HuH-7.5 (cell line): ENCODE measurements around the gene NOVA1.
A peak's percentile ranks its signal among the peaks of the same experiment; 100 is the strongest.

Experiments
- DNase-seq: peaks from one replicate; pipeline ENCODE4 v3.0.0; 2011; ENCODE audit warnings: low spot score

Gene NOVA1

GRCh38 chr14:26594148-26594547 lies 3.7 kb downstream of the NOVA1 start:
- no peak for DNase-seq

GRCh38 chr14:26593357-26593756 lies 4.5 kb downstream of the NOVA1 start:
- no peak for DNase-seq

- DNase-seq: no peak
Observed at GRCh38 chr14:26589925-26590324, 7.9 kb downstream of the NOVA1 start.

- DNase-seq: no peak
Observed at GRCh38 chr14:26577711-26578110, 20.1 kb downstream of the NOVA1 start.

DNA sequence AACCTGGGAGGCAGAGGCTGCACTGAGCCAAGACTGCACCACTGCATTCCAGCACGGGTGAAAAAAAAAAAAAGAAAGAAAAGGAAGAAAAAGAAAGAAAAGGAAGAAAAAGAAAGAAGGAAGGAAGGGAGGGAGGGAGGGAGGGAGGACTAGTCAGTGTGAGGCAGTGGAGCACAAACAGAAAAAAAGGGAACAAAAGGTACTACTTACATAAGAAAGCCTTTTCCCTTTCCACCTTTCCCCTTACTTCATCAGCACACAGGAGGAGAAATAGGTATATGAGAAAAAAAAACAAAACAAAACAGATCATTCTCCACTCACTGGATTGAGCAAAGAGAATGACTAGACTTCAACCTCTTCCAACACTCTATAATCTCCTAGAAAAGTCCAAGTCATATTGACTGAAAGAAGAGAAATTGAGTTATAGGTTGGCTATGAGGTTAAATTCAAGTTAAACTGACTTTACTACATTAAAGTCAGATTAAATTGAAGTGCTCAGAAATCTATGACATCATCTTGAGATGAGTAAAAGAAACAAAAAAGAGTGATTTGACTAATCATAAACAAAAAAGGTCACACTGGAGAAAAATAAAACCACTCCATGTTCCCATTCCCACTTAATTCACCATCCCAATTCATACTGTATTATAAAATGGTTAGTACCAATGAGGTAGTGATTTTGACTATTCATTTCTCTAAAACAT lies 43.6 kb downstream of the NOVA1 start:
- no peak for DNase-seq

DNA sequence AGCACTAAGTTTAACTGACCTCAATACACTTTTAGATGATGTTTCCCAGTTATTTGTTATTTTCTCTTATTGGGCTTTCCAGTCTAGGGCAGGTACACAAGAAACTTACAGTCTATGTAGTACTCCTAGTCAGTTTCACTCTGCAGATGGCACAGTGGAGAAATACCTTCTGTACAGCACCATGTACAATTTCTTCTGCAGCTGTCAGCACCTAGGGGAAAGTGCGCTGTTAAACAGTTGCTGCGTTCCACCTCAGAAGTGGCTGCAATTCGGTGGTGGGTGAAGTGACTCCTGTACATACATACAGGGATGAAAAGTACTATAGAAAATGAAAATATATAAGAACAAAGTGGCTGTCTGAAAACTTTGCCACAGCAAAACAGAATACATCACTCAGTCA lies 48.3 kb downstream of the NOVA1 start:
- no peak for DNase-seq

GRCh38 chr14:26548406-26548805 lies 49.4 kb downstream of the NOVA1 start:
- DNase-seq: no peak

- no peak for DNase-seq
Observed at GRCh38 chr14:26538176-26538575, 59.7 kb downstream of the NOVA1 start.

- peak; percentile 28 for DNase-seq
Observed at GRCh38 chr14:26531894-26532293, 65.9 kb downstream of the NOVA1 start.

GRCh38 chr14:26528415-26529182 lies 69.2 kb downstream of the NOVA1 start:
- no peak for DNase-seq

- DNase-seq: no peak
Observed at GRCh38 chr14:26527095-26527494, 70.7 kb downstream of the NOVA1 start.

GRCh38 chr14:26526137-26526536 lies 71.7 kb downstream of the NOVA1 start:
- no peak for DNase-seq

DNA sequence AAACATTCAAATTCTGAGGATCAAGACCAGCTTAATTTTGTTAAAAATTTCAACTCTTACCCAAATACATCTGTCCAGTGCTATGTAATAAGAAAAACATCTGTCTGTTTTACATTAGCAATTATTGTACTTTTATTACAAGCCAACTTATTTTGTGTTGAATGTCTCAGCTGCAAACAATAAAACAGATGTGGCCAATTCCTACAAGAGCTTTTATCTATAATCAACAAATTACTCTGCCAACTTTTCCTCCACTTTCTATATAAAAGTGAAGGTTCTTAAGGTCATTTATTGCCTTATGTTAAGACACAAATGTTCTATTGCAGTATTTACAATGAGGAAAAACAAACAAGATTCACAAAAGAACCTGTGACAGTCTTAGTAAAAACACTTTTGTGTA lies 72.7 kb downstream of the NOVA1 start:
- no peak for DNase-seq

DNA sequence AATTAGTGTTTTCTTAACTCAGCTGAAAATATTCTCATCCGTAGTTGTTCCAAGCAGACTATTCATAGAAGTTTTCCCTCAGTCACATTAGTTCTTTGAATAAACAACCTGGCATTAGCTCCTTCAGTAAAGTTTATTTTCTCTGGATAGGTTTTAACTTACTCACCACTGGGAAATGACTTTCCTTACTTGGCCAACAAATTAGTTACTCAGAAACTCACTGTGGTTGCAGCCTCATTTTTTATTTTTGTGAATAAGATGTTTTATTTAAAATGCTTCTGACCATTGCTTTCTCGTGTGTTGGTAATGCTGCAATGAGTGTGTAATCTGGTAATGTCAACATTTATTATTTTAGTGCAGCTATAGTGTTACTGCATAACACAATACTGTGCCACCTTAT lies 74.9 kb downstream of the NOVA1 start:
- no peak for DNase-seq

DNA sequence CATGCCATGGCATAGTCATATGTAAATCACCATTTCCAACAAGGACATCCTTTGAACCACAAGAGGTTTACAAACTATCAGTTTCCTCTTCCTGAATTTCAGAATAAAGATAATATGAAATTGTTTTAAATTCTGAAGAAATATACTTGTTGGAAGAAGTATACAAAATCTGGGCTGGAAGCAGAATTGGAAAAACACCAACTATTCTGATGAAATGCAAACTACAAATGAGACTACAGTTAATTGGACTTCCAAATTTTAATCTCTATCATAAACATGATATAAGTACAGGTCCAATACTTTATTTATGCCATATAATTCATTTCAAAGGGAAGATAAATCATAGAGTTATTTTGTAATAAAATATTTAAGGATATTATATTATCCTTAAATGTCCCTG lies 80.1 kb downstream of the NOVA1 start:
- no peak for DNase-seq

- DNase-seq: no peak
Observed at GRCh38 chr14:26500028-26500427, 97.8 kb downstream of the NOVA1 start.

DNA sequence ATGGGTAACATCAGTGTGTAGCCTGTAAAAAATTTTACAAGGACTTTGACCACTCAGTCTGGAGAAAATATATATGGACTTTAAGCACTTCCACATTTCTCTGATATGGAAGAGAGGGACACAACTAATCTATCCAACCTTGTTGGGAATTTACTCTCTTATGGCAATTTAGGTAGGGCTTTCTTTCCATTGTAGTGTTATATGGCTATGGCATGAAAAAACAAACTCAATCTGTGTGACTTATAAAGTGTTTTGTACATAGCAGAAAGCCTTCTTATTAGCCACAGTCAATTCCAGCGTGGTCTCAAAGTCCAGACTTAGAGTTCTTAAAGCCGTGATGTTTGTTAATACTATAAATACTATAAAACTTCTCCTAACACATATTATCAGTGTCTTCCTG lies 98.3 kb downstream of the NOVA1 start:
- DNase-seq: no peak

DNA sequence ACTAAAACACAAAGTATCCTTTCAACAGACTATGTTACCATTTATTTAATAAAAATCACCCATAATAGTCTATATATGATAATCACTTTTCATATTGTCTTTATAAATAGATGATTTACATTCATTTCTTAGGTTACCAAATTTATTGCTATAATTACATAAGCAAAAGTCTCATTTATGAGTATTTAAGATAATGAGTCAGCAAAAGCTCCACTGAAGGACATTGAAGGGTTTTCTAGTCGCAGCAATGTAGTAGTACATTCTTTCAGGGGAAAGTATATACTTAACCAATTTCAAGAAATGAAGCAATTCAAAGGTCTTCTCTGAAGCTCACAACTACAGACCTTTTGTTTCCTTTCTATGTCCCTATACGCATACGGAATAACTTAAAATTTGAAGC lies 110.9 kb downstream of the NOVA1 start:
- DNase-seq: no peak

DNA sequence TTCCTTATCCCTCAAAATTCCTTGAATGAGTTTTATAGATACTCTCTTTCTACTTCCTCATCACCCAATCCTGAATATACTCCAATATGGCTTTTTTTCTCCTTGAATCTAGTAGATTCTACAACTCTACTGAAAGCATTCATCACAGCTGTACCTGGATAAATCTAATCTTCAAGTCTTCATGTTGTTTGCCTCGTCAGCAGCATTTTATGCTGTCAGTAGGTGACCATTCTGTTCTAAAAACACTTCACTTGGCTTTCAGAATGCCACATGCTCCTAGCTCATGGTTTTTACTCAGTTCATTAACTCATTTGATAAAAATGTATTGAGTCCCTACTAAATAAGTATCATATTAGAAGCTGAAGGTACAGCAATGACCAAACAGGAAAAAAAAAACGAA lies 113.3 kb downstream of the NOVA1 start:
- DNase-seq: no peak

DNA sequence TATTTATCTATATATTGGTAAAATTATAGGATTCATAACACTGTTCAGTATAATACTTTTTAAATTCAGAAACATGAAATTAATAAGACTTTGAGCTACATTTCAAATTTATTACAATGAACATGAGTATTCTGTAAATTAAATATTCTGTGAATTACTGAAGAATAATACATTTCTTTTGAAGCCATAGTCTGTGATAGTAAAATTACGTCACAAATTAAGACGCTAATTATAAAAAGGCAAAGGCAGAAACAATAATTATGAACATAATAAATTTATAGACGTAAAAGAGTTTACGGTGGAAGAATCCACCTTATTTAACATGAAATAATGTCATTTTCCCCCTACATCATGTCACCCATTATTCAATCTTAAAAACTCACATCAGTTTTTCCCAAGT lies 118.9 kb downstream of the NOVA1 start:
- DNase-seq: no peak

DNA sequence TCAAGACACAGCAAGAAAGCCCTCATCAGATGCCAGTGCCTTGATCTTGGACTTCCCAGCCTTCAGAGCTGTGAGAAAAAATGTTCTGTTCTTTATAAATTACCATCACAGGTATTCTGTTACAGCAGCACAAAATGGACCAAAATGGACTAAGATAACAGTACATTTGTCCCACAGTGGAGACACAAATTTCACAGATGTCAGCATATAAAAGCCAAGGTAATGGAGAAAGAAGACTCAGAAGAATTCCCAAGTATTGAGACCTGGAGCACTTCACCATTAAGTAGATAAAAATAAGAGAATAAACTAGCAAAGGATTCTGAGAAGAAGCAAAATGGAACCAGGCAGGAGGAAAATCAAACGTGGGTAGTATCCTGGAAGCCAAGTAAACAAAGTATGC lies 131.0 kb downstream of the NOVA1 start:
- no peak for DNase-seq

DNA sequence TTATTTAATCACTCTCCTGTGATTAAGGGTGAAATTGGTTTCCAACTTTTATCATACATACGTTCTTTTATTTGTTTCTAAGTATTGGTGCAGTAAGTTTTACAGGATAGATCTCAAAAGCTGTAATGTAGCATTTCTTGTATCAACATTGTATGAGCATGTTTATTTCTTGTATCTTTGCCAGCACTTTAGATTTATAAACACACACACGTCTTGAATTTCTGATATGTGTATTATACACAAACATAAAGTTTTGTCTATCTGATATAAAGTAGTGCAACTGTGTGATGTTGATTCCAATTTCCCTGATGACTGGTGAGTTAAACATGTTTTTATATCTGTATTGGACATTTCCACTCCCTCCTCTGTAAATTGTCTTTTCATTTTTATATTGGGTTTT lies 134.7 kb downstream of the NOVA1 start:
- DNase-seq: no peak

DNA sequence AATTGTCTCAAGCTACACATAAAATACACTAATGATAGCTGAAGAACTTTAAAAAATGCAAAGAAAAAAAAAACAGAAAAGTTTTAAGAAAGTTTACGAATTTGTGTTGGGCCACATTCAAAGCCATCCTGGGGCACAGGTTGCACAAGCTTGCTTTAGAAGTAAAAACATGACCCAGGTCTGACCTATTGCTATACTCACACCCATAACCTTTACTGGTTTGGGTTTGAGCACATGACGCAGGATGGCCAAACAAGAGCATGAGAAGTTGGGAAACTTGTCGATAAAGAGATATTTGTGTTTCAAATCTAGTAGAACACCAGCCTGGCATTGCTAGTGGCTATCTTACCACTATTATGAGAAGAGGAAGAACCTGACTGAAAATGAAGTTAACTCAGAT lies 143.7 kb downstream of the NOVA1 start:
- DNase-seq: peak; percentile 42
